Activated CD4-positive, alpha-beta T cell treated with anti-CD3 and anti-CD28 coated beads, Interleukin-10, Interleukin-2, amounts not matched to agents 100 ng/mL and 50 ng/mL, durations not matched to agents 16 hours and 8 hours (primary cell): ENCODE data around the gene WDR33.
A peak's percentile ranks its signal among the peaks of the same experiment; 100 is the strongest.

Experiments
- DNase-seq: peaks from one replicate; pipeline ENCODE4 v3.0.0-alpha.2; 2020

Gene WDR33

DNA sequence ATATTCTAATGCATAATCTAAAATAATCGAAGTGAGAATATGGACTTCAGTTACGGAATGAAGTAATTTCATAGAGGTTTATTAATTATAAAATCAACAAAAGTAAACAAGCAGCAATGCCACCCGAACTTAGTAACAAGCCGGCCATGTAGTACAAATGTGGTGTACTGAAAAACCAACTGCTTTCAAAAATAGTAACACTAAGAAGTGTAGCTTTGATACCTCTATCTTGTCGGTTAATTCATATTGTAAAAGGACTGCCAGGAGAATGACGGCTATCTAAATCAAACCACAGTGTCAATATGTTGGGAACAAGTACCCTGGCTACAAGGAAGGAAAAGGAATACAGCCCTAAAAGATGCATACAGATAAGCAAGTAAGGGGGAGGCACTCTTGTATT lies 48.5 kb downstream of the WDR33 start:
- DNase-seq = no peak

GRCh38 chr2:127759931-127760330 lies 51.0 kb downstream of the WDR33 start:
- no peak for DNase-seq

DNA sequence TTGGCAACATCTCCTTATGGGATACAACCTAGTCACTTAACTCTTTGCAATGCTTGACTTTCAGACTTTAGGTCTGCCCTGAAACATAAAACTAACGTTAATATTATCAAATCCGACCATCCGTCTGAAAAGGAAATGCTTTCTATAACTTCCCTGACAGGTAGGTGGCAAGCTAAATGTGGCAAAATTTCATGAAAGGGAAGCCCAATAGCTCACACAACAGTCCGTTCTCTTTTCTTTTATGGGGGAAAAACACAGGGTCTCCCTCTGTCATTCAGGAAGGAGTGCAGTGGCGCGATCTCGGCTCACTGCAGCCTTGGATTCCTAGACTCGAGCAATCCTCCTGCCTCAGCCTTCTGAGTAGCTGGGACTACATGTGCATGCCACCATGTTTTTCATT lies 56.8 kb downstream of the WDR33 start:
- no peak for DNase-seq

DNA sequence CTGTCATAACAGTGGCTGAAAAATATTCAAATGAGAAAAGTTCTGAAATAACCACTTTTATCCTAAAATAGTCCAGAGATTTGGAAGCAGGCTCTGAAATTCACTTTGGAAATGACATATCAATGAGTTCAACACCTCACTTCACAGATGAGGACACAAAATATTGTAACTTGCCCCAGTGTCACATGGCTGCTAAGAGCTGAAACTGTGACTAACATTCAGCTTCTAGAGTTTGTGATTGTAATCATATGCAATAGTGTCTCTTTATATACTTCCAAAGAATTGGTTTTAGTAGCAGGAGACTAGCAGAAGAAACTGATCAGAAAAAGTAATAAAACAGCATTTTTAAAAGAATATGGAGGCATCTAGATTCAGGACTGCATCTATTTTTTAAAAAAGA lies 57.6 kb downstream of the WDR33 start:
- no peak for DNase-seq

DNA sequence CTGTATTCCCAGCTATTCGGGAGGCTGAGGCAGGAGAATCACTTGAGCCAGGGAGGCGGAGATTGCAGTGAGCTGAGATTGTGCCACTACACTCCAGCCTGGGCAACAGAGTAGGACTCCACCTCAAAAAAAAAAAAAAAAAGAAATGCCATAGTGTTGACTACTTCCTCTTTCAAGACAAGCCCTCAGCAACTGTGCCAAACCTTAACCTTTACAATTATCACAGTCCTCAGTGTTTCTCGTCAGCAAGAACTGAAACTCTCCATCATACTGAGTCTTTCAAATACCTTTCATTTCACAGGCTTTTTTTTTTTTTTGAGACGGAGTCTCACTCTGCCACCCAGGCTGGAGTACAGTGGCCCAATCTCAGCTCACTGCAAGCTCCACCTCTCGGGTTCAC lies 61.4 kb downstream of the WDR33 start:
- peak; percentile 26 for DNase-seq

DNA sequence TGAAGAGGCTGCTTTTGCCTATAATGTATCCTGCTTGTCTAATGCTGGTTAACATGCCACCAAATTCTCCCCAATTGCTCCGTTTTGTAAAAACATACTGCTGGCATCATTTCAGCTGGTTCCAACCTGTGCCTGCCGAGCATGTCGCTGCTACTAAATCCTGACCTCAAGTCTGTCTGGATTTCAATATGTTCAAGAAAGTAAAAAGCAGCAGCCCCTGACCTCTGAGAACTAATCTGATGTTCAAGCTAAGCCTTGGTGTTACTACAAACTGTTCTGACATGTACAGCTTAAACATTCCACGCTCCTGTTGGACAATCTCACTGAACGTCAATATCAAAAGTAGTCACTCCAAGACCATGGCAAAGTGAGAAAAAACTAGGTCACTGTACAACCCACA lies 63.4 kb downstream of the WDR33 start:
- DNase-seq = no peak

GRCh38 chr2:127743477-127744026 lies 67.4 kb downstream of the WDR33 start:
- peak; percentile 40 for DNase-seq

GRCh38 chr2:127740665-127741288 lies 70.2 kb downstream of the WDR33 start:
- DNase-seq = no peak

GRCh38 chr2:127739800-127740199 lies 71.2 kb downstream of the WDR33 start:
- peak; percentile 40 for DNase-seq

- DNase-seq = peak; percentile 80
Observed at GRCh38 chr2:127737892-127738291, 73.1 kb downstream of the WDR33 start.

- no peak for DNase-seq
Observed at GRCh38 chr2:127735537-127736399, 75.2 kb downstream of the WDR33 start.

DNA sequence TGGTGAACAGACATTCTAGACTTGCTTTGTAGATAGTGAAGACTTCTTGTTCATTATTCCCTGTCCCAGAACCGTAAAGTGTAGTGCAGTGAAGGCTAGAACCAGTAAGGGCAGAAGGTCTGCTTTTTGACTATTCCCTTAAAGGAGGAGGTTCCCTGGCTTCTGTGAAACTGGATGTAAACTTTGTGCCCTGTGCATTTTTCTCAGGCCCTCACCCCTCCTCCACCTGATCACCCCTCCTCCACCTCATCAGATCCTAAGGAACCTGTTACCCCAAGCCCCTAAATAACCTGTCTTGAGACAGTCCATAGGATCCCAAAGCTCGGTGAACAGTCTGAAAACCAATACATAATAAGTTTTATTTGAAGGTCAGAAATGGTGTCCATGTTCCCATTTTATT lies 75.9 kb downstream of the WDR33 start:
- no peak for DNase-seq

DNA sequence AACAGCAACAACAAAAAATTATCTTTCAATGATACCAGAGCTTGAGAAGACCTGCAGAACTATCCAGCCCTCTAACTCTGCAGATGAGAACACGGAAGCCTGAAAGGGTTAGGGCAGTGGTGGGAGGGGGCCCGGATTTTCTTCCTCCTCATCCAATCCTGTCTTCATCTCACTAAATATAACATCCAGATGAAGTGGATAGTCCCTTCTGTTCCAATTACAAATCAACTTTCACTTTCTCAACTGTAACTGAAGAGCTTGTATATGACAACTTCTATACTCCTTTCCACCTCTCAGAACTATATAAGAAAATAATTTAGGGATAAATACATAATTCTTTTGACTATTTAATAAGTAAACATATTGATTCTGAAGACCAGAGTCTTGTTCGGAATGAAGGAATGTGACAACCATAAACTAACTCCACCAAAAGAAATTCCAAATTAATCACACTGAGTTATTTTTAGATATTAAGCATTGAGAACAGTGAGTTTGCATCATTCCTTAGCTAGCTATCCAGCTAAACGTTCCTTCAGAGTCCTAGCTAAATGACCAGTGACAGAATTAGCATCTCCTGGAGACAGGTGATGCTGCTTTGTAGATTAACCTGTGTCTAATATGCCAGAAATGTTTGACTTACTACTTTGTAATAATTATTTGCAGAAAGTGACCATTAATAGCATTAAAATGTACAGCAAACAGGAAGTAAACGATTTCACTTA lies 77.0 kb downstream of the WDR33 start:
- DNase-seq = no peak

GRCh38 chr2:127733113-127733815 lies 77.7 kb downstream of the WDR33 start:
- no peak for DNase-seq

DNA sequence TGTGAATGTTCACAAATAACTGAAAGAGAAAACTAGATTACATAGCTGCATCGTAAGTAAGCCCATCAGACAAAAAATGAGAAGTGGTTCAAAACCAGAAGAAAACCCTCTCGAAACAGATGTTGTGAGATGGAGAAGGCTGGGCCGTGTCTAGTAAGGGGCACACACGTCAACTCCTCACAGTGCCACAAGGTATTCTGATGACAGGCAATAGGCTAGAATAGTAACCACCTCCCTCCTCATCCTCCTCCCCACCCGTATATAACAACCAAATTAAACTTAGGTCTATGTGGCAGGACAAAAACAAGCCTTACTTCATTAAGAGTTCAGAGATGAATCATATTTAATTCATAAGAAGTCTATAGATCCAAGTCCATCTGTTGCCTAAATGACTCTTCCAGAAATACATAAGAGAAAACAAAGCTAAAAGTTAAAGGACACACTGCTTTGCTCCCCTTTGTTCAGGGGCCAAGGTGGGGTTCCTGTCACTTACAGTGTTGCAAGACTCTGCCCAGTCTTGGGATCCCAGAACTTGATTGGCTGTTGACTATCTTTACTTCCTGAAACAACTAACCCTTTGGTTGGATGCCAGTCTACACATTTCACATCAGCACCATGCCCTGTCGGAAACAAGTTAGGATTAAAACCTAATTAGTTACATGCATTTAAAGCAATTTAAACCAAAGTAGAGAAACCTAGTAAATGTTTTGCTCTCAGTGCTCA lies 84.7 kb downstream of the WDR33 start:
- no peak for DNase-seq

DNA sequence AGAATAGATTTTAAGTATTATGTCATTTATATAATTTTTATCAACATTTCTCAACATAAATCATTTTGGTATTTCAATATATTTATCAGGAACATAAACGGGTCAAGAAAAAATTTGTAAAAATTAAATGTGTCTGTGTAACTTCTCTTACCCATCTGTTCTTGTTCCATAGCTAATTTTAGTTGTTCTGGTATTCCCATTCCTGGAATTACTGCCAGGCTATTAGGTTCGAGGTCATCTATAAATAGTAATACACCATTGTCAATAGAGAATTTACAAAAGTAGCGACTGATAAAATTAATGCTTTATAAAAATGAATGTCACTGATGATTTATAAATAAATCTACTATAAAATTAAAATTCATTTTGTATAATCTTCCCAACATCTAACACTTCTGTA lies 88.2 kb downstream of the WDR33 start:
- no peak for DNase-seq

GRCh38 chr2:127721978-127722355 lies 89.0 kb downstream of the WDR33 start:
- no peak for DNase-seq

GRCh38 chr2:127721311-127721977 lies 89.5 kb downstream of the WDR33 start:
- DNase-seq = no peak

- no peak for DNase-seq
Observed at GRCh38 chr2:127719301-127720218, 91.4 kb downstream of the WDR33 start.

DNA sequence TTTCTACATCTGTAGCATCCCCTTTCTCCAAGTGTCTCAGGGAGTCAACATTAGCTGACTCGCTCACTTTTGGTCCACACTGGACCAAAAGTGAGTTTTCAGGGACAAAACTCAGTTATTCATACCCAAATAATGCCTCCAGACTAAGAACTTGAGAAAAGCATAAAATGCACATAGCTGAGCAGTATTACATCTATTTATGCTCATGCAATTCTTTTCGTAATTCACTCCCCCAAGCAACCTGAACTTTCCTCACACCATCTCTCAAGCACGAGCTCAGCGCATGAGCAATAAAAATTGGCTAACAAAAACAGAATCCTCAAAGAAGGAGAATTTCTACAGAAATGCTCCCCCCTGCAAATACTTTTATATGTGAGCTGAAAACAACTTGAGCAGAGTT lies 92.7 kb downstream of the WDR33 start:
- DNase-seq = no peak
